Mucosa of rectum (tissue), 2 donors: ENCODE results near the gene SNX21.
A peak's percentile ranks its signal among the peaks of the same experiment; 100 is the strongest.
"Not testable (repeated sequence)": the region's sequence is repeated elsewhere in the genome, so short reads cannot be mapped to it uniquely, and the experiment has no call there.

ENCODE experiments used
- H3K27ac ChIP-seq, 2 donors: one replicate each; pipeline ENCODE4 v1.7.0; 2013; ENCODE audit warnings: inconsistent platforms in 2 of 2, low read depth in 2 of 2, low read length in 2 of 2
- H3K27me3 ChIP-seq, 2 donors: one replicate each; pipeline ENCODE4 v1.7.0; 2013; ENCODE audit warnings: low read length in 2 of 2; ENCODE audit not compliant: control insufficient read depth in 2 of 2, insufficient read depth in 2 of 2
- H3K36me3 ChIP-seq, 2 donors: one replicate each; pipeline ENCODE4 v1.7.0; 2013; ENCODE audit warnings: low read length in 2 of 2; ENCODE audit not compliant: control insufficient read depth in 2 of 2, insufficient read depth in 2 of 2
- H3K4me1 ChIP-seq, 2 donors: one replicate each; pipeline ENCODE4 v1.7.0; 2013; ENCODE audit warnings: low read length in 2 of 2, mild to moderate bottlenecking in 1 of 2; ENCODE audit not compliant: control insufficient read depth in 2 of 2, insufficient read depth in 2 of 2
- H3K4me3 ChIP-seq, 2 donors: one replicate each; pipeline ENCODE4 v1.7.0; 2013; ENCODE audit warnings: low read length in 2 of 2
- H3K9ac ChIP-seq, 2 donors: one replicate each; pipeline ENCODE4 v1.7.0; 2013; ENCODE audit warnings: low read length in 2 of 2, low read depth in 1 of 2, mild to moderate bottlenecking in 1 of 2
- H3K9me3 ChIP-seq, 2 donors: one replicate each; pipeline ENCODE4 v1.7.0; 2013; ENCODE audit warnings: low read length in 2 of 2; ENCODE audit not compliant: control insufficient read depth in 2 of 2
- donor health status: healthy.
- donor health status: Normal muscosa, but diverticular disease.

The SNX21 gene

DNA sequence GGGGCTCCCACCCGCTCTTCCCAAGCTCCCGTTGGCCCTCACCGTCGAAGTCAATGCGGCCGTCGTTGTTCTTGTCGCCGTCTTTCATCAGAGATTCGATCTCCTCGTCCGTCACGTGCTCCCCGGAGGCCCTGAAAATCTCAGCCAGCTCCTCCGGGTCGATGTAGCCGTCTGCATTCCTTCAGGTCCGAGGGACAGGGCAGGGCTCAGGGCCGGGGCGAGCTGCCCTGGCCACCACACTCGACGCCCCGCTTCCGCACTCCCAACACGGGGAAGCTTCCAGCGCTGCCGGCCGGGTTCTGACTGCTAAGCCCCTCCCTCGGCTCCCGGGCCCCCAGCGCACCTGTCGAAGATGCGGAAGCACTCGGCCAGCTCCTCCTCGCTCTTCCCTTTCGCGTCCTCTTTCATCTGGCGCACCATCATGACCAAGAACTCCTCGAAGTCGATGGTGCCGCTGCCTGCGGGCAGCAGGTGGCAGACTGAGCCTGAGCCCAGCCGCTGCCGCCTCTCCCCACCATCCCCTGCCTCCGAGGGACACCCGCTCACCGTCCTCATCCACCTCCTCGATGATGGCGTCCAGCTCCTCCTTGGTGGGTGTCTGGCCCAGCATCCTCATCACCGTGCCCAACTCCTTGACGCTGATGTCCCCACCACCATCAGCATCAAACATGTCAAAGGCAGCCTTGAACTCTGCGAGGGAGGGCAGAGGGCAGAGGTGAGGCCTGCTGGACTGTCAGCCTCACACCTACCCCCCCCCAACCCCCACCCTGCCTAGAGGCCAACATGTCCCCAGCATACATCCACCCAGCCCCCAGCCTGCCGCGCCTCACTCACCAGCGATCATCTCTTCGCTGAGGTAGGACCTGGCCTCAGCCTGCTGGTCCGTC, 9.4 kb upstream of the SNX21 start:
- peaks cover 22 to 26% of the 10 kb centered on the region in 2 donors for H3K4me1 ChIP-seq
- H3K9ac ChIP-seq = peak overlapping the region; percentile 6 to 38
- no peaks in the 10 kb centered on the region for H3K9me3 ChIP-seq
- H3K36me3 ChIP-seq = no peaks in the 10 kb centered on the region
- peak overlapping the region; percentile 57 to 58 for H3K4me3 ChIP-seq
- no peaks in the 10 kb centered on the region for H3K27me3 ChIP-seq
- H3K27ac ChIP-seq = no peak overlapping the region

DNA sequence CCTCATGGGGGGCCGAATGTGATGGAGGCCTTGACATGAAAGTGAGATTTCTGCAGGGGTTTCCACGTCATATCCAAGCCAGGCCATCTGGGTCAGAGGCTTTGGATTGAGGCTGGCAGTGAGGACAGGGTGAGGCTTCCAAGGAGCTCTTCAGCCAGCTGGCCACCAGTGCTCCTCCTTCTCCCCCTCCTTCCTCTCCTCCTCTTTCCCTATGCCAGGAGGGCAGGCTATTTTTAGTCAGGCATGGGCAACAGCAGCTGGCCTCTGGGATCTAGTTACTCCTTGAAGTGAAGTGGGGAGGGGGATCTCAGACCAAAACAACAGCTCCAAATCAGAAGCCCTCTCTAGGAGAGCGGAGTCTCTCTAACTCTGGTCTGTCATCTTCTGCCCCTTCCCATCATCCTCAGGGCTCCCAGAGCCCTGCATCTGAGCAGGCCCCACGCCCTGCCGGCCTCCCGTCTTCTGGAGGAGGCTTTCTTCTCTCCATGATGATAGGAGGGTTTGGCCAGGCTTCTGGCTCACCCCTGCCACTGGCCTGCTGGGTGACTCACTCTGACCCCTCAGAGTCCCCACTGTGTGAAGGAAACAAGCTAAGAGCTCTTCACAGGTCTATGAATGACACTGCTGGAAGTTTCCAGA, 7.1 kb upstream of the SNX21 start:
- H3K4me1 ChIP-seq = peaks cover 21 to 24% of the 10 kb centered on the region in 2 donors
- H3K4me3 ChIP-seq = no peak overlapping the region
- no peak overlapping the region for H3K9ac ChIP-seq
- no peaks in the 10 kb centered on the region for H3K27me3 ChIP-seq
- no peak overlapping the region for H3K27ac ChIP-seq
- no peaks in the 10 kb centered on the region for H3K36me3 ChIP-seq
- no peaks in the 10 kb centered on the region for H3K9me3 ChIP-seq

DNA sequence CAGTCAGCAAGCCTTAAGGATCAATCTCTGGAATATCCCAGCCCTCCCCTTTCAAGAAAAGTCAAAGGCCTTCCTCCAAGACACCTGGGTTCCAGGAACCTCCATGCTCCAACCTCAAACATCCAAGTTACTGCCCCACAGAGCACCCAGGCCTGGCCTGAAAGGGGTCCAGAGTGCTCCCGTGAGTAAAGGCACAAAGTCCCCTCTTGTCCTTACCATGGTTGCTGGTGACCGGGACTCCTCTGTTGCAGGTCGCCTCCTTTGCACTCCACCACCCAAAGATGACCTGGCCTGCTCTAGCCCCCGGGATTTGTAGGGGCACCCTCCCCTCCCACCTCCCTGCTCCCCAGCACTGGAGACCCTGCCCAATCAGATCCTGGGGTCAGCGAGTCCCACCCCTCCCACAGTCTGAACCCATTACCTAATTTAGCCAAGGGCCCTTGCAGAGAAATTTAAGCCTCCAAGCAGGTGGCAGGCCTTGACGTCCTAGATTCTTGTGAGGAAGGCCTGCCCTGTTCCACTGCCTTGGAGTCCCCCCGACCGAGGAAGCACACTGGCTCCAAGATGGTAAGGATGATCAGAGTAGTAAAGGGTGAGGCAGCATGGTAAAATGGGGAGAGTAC, 6.5 kb upstream of the SNX21 start, which contains the start of gene TNNC2:
TSS of gene TNNC2 (minus strand) at position 283 of the 623 bp plus-strand sequence. CDS start at position 219, 64 bp downstream.
- H3K27me3 ChIP-seq = no peaks in the 10 kb centered on the region
- H3K9ac ChIP-seq = no peak within 1 kb of the TSS
- no peak within 1 kb of the TSS for H3K4me3 ChIP-seq
- H3K36me3 ChIP-seq = no peaks in the 10 kb centered on the region
- H3K27ac ChIP-seq = no peak within 1 kb of the TSS
- peaks cover 16 to 19% of the 10 kb centered on the region in 2 donors for H3K4me1 ChIP-seq
- no peaks in the 10 kb centered on the region for H3K9me3 ChIP-seq

DNA sequence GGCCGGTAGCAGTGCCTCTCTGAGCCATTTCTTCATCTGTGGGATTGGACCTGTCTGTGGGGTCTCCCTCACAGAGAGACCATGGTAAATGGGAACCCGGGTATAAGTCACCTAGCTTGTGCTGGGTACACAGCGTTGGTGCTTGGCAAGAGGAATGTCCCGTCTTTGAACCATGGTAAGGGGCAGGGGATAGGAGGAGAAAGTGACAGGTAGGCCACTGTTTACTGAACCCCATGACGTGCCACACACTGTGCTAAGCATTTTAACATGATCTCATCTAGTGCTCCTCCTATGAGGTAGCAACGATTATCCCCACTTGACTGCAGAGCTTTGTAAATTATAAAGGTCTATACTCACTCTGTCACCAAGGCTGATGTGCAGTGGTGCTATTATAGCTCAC, 5.9 kb upstream of the SNX21 start:
- H3K9ac ChIP-seq = no peak overlapping the region
- H3K27ac ChIP-seq = no peak overlapping the region
- H3K27me3 ChIP-seq = no peaks in the 10 kb centered on the region
- H3K4me3 ChIP-seq = no peak overlapping the region
- peaks cover 13 to 15% of the 10 kb centered on the region in 2 donors for H3K4me1 ChIP-seq
- no peaks in the 10 kb centered on the region for H3K9me3 ChIP-seq
- no peaks in the 10 kb centered on the region for H3K36me3 ChIP-seq

DNA sequence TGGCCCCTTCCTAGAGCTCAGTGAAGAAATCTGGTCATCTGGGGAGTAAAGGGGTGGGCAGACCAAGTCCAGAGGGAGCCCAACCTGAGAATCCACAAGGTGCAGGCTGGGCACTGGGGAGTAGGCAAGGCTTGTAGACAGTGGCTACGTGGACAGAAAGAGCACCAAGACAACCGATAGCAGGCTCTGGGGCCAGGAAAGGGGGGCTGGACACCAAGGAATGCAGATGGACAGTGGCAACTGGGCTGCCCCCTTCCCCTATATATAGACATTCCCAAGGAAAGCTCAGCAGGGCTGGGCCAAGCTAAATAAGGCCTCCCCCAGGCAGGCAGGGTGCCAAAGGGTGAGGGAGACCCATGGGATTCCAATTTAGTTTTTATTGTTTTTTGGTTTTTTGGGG, 5.0 kb upstream of the SNX21 start:
- Histone ChIP-seq H3K4me3 (no peak overlapping the region), H3K36me3 (no peaks in the 10 kb centered on the region), H3K4me1 (peaks cover 8 to 14% of the 10 kb centered on the region in 2 donors), H3K9ac (no peak overlapping the region), H3K27ac (no peak overlapping the region), H3K27me3 (no peaks in the 10 kb centered on the region), H3K9me3 (no peaks in the 10 kb centered on the region)

DNA sequence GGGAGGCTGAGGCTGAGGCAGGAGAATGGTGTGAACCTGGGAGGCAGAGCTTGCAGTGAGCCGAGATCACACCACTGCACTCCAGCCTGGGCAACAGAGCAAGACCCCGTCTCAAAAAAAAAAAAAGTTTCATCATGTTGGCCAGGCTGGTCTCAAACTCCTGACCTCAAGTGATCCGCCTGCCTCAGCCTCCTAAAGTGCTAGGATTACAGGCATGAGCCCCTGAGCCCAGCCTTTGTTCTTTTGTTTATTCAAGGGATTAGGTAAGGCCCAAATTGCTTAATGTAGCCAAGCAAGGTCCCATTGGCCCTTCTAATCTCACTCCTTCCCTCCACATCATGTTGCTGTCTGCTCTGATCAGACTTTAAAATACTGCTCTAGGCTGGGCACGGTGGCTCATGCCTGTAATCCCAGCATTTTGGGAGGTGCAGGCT, 3.9 kb upstream of the SNX21 start:
- H3K9ac ChIP-seq, H3K27ac ChIP-seq, H3K36me3 ChIP-seq, H3K27me3 ChIP-seq, H3K4me3 ChIP-seq, H3K9me3 ChIP-seq: not testable (repeated sequence)
- peaks cover 9 to 18% of the 10 kb centered on the region in 2 donors for H3K4me1 ChIP-seq

DNA sequence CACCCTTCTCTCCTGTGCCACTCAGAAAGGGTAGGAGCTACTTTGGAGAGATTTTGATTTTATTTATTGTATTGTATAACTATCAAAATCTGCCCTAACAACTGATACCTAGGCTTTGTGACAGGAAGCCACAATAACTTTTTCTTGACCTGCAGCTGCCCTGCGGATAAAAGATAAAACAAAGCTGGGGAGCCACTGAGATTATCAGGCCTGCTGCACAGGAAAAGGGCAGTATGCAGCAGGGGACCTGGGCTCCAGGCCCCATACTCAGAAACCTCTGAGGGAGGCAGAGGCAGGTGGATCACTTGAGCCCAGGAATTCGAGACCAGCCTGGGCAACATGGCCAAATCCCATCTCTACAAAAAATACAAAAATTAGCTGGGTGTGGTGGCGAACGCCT, 980 bp upstream of the SNX21 start:
- Histone ChIP-seq H3K9ac (peak overlapping the region in 1 of 2 donors; percentile 15), H3K4me3 (no peak overlapping the region), H3K27me3 (no peaks in the 10 kb centered on the region), H3K36me3 (peaks cover 3 to 4% of the 10 kb centered on the region in 2 donors), H3K27ac (peak overlapping the region; percentile 64 to 87), H3K4me1 (peaks cover 15 to 22% of the 10 kb centered on the region in 2 donors), H3K9me3 (no peaks in the 10 kb centered on the region)

DNA sequence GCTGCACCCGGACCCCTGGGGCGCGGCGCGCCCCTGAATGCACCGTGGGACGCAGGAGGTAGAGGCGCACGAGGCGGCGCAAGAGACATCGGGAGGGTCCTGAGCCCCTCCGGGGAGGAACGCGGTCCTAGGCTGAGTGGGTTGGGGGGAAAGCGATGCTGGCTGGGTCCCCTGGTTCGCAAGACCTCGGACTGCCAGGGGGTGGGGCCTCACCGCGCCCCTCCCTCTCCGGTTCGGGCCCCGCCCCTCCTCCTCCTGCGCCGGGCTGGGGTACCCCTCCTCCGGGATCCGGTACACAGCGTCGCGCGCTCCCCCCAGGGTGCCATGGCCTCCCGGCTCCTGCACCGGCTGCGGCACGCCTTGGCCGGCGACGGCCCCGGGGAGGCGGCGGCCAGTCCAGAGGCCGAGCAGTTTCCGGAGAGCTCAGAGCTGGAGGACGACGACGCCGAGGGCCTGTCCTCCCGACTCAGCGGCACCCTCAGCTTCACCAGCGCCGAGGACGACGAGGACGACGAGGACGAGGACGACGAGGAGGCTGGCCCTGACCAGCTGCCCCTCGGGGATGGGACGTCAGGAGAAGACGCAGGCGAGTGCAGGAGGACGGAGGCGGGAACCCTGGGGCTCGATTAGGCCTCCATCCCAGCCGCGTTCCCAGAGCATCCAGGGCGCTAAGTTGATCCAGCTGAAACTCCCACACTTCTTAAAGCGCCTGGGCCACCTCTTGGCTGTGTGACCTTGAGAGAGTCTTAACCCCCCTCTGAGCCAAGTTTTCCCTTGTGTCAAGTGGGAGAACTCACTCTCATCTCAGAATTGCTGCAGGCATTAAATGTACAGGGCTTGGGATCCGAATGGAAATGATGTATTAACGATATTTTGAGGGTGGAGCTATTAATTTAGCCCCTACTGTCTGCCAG, 541 bp downstream of the SNX21 start:
- H3K9ac ChIP-seq = peak overlapping the region; percentile 52 to 82
- H3K27ac ChIP-seq = peak overlapping the region; percentile 64 to 87
- peaks cover 3 to 4% of the 10 kb centered on the region in 2 donors for H3K36me3 ChIP-seq
- H3K27me3 ChIP-seq = no peaks in the 10 kb centered on the region
- H3K4me3 ChIP-seq = peak overlapping the region; percentile 68 to 77
- no peaks in the 10 kb centered on the region for H3K9me3 ChIP-seq
- H3K4me1 ChIP-seq = peaks cover 15 to 22% of the 10 kb centered on the region in 2 donors

DNA sequence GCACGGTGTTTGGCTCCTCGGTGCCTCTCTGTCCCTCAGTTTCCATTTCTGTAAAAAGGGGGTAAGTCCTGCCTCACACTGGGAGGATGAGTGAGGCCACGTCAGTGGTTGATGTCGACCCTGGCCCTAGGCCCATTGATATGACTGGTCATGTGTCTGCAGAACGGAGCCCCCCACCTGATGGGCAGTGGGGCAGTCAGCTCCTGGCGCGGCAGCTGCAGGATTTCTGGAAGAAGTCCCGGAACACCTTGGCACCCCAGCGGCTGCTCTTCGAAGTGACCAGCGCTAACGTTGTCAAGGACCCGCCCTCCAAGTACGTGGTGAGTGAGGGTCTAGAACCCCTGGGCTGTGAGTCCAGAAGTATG, 1.2 kb downstream of the SNX21 start:
- Histone ChIP-seq H3K9ac (peak overlapping the region; percentile 52 to 82), H3K4me1 (peaks cover 15 to 22% of the 10 kb centered on the region in 2 donors), H3K9me3 (no peaks in the 10 kb centered on the region), H3K27ac (peak overlapping the region; percentile 64 to 87), H3K36me3 (peaks cover 3 to 5% of the 10 kb centered on the region in 2 donors), H3K27me3 (no peaks in the 10 kb centered on the region), H3K4me3 (peak overlapping the region; percentile 68 to 77)
